ENCODE results near the gene HPX.

Gene HPX

GRCh38 chr11:6391537-6392134 is 49.2 kb downstream of the HPX start:
- DNase-seq (ENCODE audit: low read depth in 1 of 2, low spot score in 1 of 2), result no peak

- DNase-seq (ENCODE audit: low read depth in 1 of 2, low spot score in 1 of 2), result no peak
These were observed 49.9 kb downstream of the HPX start for GRCh38 chr11:6390718-6391469.

- DNase-seq (ENCODE audit: low read depth in 1 of 2, low spot score in 1 of 2), result peak; percentile 91 to 92
These were observed 50.7 kb downstream of the HPX start, which contains the start of gene SMPD1 for GRCh38 chr11:6389905-6390717. SMPD1 (plus strand) TSS chr11:6390474; CDS start chr11:6390599, 125 bp downstream.

DNA sequence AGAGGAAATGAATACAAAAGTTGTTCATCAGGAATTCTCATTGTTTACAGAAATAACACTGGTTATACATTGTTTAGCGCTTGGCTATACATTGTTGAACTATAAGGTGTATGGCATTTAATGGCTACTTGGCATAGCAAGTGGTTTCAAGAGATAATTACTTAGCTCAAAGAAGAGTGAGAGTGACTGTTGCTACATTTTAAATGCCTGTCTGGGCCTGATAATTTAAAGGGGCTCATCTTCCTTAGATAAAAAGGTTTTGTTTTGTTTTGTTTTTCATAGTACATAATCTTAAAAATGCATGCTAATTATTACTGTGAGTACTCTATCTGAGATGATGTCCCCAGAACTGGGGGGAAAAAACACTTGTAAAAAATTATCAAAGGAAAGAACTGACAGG is 52.0 kb downstream of the HPX start:
- DNase-seq (ENCODE audit: low read depth in 1 of 2, low spot score in 1 of 2), result no peak

DNA sequence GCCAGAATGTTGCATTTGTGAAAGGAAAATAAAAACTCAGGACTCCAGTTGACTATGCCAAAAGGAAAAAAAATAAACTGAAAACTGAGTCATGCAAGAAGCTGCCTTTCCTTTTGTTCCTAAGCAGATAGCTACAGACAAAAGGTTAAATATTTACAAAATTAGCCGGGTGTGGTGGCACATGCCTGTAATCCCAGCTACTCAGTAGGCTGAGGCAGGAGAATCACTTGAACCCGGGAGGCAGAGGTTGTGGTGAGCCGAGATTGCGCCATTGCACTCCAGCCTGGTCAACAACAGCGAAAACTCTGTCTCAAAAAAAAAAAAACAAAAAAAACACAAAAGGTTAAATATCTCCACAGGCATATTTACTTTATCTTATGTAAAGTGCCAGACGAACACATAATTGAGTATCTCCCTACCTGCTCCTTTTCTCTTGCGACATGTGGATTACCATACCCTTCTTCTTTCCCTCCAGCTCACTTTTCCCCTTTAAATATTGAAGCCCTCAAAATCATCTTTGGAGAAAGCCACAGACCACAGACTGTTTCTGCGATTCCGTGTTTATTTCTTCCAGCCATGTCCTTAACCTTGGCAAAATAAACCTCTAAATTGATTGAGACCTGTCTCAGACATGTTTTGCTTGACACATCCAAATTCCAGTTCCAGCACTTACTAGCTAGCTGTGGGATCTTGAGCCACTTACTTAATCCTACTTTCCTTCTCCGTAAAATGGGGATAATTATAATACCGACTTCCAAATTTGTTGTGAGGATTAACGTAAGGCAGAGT is 52.8 kb downstream of the HPX start:
- DNase-seq (ENCODE audit: low read depth in 1 of 2, low spot score in 1 of 2), result no peak

DNA sequence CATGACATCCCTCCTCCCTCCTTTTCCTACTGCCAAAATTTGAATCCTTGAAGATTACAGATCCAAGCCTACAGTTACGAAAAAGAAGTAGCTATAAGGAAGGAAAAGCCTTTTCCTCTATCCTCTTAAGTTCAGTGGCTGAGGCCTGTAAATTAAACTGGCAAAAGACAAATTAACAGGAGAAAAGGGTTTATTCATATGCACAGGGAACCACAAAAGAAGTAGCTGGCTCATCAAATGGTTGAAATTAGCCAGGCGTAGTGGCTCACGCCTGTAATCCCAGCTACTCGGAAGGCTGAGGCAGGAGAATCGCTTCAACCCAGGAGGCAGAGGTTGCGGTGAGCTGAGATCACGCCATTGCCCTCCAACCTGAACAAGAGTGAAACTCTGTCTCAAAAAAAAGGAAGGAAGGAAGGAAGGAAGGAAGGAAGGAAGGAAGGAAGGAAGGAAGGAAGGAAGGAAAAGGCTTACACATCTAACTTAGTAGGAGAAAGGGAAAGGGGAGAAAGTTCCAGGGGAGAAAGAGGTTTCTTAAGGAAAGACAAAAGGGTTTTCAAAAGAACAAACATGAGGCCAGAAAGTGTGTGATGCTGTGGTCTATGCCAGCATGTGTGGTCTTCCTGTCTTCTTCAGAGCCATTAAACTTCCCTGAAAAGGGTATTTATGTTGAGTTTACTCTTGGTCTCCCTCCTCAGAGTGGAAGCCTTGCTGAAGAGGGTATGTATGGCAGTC is 55.6 kb downstream of the HPX start:
- DNase-seq (ENCODE audit: low read depth in 1 of 2, low spot score in 1 of 2), result no peak

All from stimulated activated CD4-positive, alpha-beta T cell treated with anti-CD3 and anti-CD28 coated beads, Interleukin-15, amount 100 ng/mL, for 1 hour (primary cell).